Hepatocyte (in vitro differentiated cells): Measurements from ENCODE around the gene SHC4.
"Not testable (repeated sequence)": the region's sequence is repeated elsewhere in the genome, so short reads cannot be mapped to it uniquely, and the experiment has no call there.

Experiments used
- CTCF ChIP-seq: fragments of 200-600 bp; sonication (generic); IDR thresholded peaks from 2 replicates; pipeline ENCODE4 v1.5.1; 2016; ENCODE audit warnings: antibody characterized with exemption, mild to moderate bottlenecking; ENCODE audit not compliant: poor library complexity
- EZH2 ChIP-seq: fragments of 200-600 bp; sonication (generic); IDR thresholded peaks from 2 replicates; pipeline ENCODE4 v1.6.1; 2016; ENCODE audit warnings: antibody characterized with exemption, mild to moderate bottlenecking, borderline replicate concordance

- not testable (repeated sequence) for TF ChIP-seq CTCF, EZH2
Measured at GRCh38 chr15:48854434-48854833, 109.3 kb downstream of the SHC4 start.
